ENCODE results near the gene BDKRB2.
"Not testable (repeated sequence)": the region's sequence is repeated elsewhere in the genome, so short reads cannot be mapped to it uniquely, and the experiment has no call there.

The BDKRB2 gene

DNA sequence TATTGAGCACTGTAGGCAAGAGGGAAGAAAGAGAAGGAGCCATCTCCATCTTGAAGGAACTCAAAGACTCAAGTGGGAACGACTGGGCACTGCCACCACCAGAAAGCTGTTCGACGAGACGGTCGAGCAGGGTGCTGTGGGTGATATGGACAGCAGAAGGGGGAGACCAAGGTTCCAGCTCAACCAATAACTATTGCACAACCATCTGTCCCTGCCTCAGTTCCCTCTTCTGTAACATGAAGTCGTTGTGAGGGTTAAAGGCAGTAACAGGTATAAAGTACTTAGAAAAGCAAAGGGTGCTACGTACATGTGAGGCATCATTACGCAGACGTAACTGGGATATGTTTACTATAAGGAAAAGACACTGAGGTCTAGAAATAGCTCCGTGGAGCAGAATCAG, 37.5 kb downstream of the BDKRB2 start:
- TF ChIP-seq EZH2 (IDR thresholded peaks at IDR 0.05): no peak
- no peak for TF ChIP-seq FOXP2 (optimal IDR thresholded peaks at IDR 0.05; ENCODE audit: control extremely low read depth, extremely low read length, insufficient read depth)
- no peak for TF ChIP-seq POLR2AphosphoS5 (IDR thresholded peaks at IDR 0.05; ENCODE audit: borderline replicate concordance, low read depth, low read length)
- H3K36me3 ChIP-seq (ENCODE audit: insufficient read depth, low read length): no peaks in the 10 kb centered on the region
- no peak overlapping the region for H3K27ac ChIP-seq
- no peak overlapping the region for H3K4me3 ChIP-seq
- no peak for DNase-seq (ENCODE audit: low read depth, low spot score)
- no peaks in the 10 kb centered on the region for H3K9me3 ChIP-seq (ENCODE audit: low read depth, low read length)
- no peak overlapping the region for H3K9ac ChIP-seq (ENCODE audit: insufficient read length)

DNA sequence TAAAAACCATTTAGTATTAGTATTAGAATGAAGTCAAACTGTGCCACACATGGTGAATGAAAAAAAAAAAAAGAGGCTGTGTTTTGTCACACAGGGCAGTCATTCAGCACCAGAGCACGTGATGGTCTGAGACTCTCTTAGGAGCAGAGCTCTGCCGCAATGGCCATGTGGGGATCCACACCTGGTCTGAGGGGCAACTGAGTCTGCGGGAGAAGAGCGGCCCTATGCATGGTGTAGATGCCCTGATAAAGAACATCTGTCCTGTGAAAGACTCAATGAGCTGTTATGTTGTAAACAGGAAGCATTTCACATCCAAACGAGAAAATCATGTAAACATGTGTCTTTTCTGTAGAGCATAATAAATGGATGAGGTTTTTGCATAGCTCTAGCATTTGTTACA, 39.1 kb downstream of the BDKRB2 start:
- no peak for DNase-seq (ENCODE audit: low read depth, low spot score)
- no peaks in the 10 kb centered on the region for H3K36me3 ChIP-seq (ENCODE audit: insufficient read depth, low read length)
- H3K4me3 ChIP-seq: no peak overlapping the region
- no peak overlapping the region for H3K27ac ChIP-seq
- no peaks in the 10 kb centered on the region for H3K9me3 ChIP-seq (ENCODE audit: low read depth, low read length)
- TF ChIP-seq POLR2AphosphoS5 (IDR thresholded peaks at IDR 0.05; ENCODE audit: borderline replicate concordance, low read depth, low read length) (no peak), EZH2 (IDR thresholded peaks at IDR 0.05) (no peak), FOXP2 (optimal IDR thresholded peaks at IDR 0.05; ENCODE audit: control extremely low read depth, extremely low read length, insufficient read depth) (no peak)
- no peak overlapping the region for H3K9ac ChIP-seq (ENCODE audit: insufficient read length)

GRCh38 chr14:96245074-96245473, 40.4 kb downstream of the BDKRB2 start:
- not testable (repeated sequence) for H3K27ac ChIP-seq; H3K36me3 ChIP-seq (ENCODE audit: insufficient read depth, low read length); H3K4me3 ChIP-seq; DNase-seq (ENCODE audit: low read depth, low spot score); H3K9ac ChIP-seq (ENCODE audit: insufficient read length); H3K9me3 ChIP-seq (ENCODE audit: low read depth, low read length)

DNA sequence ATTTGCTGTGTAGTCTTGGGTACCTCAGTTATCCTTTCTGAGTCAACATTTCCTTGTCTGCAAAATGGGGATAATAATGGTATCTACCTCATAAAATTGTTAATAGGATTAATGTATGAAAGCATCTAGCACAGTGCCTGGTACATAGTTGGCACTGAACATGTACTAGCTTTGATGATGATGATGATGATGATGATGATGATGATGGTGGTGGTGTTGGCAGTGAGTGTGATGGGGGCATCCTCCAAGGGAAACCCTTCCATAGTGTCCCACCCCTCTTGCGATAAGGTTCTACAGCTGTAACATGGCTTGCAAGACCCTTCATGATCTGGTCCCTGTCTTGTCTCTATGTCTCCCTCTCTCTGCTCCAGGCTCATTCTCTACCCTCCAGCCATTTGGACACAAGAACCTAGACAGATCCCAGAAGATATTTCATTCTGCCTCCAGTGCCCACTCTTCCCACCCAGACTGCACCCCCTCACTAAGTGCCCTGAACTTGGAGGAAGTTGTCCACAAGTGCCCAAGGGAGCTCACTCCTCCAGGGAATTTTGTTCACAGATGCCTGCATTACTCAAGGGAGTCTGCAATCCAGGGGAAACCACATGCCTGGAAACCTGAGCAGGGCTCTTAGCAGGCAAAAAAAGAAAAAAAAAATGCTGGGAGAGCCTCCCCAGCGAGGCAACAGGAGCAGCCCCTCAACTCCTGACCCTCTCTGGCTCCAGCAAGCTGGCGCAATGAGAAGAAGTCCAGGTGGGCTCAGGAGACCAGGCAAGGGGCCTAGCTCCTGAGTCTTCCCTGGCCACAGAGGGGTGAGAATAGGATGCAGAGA, 41.3 kb downstream of the BDKRB2 start:
- Histone ChIP-seq H3K9ac (ENCODE audit: insufficient read length) (no peak overlapping the region), H3K9me3 (ENCODE audit: low read depth, low read length) (no peaks in the 10 kb centered on the region), H3K27ac (no peak overlapping the region), H3K36me3 (ENCODE audit: insufficient read depth, low read length) (no peaks in the 10 kb centered on the region), H3K4me3 (no peak overlapping the region)
- TF ChIP-seq POLR2AphosphoS5 (IDR thresholded peaks at IDR 0.05; ENCODE audit: borderline replicate concordance, low read depth, low read length) (no peak), EZH2 (IDR thresholded peaks at IDR 0.05) (no peak), FOXP2 (optimal IDR thresholded peaks at IDR 0.05; ENCODE audit: control extremely low read depth, extremely low read length, insufficient read depth) (no peak)
- no peak for DNase-seq (ENCODE audit: low read depth, low spot score)

DNA sequence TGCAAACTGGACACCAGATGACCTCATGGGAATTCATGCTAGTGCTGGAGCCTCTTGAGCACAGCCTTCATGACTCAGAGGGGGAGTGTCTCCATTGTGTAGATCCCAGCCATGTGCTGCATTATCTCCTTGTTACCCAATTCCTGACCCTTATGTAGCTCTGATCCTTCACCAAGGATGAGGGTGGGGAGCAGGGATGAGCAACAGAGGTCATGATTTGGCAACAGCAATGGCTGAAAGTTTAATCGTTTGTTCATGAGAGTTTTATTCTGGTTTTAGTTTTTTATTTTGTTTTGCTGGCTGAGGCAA, 41.9 kb downstream of the BDKRB2 start:
- H3K9me3 ChIP-seq (ENCODE audit: low read depth, low read length): no peaks in the 10 kb centered on the region
- TF ChIP-seq POLR2AphosphoS5 (IDR thresholded peaks at IDR 0.05; ENCODE audit: borderline replicate concordance, low read depth, low read length) (no peak), FOXP2 (optimal IDR thresholded peaks at IDR 0.05; ENCODE audit: control extremely low read depth, extremely low read length, insufficient read depth) (no peak)
- H3K4me3 ChIP-seq: no peak overlapping the region
- no peak for DNase-seq (ENCODE audit: low read depth, low spot score)
- no peak overlapping the region for H3K9ac ChIP-seq (ENCODE audit: insufficient read length)
- H3K36me3 ChIP-seq (ENCODE audit: insufficient read depth, low read length): no peaks in the 10 kb centered on the region
- no peak overlapping the region for H3K27ac ChIP-seq

DNA sequence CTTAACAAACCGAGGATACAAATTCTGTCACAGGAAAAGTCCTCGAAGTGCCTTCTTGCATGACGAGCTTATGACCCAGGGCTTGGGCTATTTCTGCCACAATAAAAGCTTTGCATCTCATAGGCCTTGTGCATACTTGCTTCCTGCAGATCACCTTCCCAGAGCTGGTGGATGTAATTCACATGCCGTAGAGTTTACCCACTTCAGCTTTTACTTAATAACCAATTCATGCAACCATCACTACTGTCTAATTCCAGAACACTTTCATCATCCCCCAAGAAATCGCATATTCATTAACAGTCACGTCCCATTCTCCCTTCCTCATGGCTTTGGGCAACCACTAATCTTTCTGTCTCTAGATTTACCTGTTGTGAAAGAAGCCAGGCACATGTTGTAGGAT, 42.4 kb downstream of the BDKRB2 start:
- no peak for TF ChIP-seq FOXP2 (optimal IDR thresholded peaks at IDR 0.05; ENCODE audit: control extremely low read depth, extremely low read length, insufficient read depth)
- TF ChIP-seq EZH2 (IDR thresholded peaks at IDR 0.05): no peak
- no peak for TF ChIP-seq POLR2AphosphoS5 (IDR thresholded peaks at IDR 0.05; ENCODE audit: borderline replicate concordance, low read depth, low read length)
- no peak for DNase-seq (ENCODE audit: low read depth, low spot score)
- Histone ChIP-seq H3K4me3 (no peak overlapping the region), H3K36me3 (ENCODE audit: insufficient read depth, low read length) (no peaks in the 10 kb centered on the region), H3K27ac (no peak overlapping the region), H3K9ac (ENCODE audit: insufficient read length) (no peak overlapping the region), H3K9me3 (ENCODE audit: low read depth, low read length) (no peaks in the 10 kb centered on the region)

DNA sequence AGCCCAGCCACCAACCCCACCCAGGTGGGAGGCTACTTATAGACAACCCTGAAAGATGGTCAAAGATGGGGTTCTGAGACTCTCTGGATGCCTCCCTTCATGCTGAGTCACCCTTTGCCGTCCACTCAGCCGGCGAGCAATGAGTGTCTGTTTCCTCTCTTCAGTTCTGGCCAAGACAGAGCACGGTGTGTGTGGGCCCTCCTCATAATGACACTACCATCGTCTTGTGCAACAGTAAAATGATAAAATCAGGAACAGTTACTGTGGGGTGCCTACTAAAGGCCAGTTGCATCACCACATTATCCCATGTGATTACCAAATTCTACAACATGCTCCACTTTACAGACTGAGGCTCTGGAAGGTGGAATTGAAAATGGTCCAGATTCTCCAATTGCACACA, 44.4 kb downstream of the BDKRB2 start:
- Histone ChIP-seq H3K36me3 (ENCODE audit: insufficient read depth, low read length) (no peaks in the 10 kb centered on the region), H3K9ac (ENCODE audit: insufficient read length) (no peak overlapping the region), H3K27ac (no peak overlapping the region), H3K4me3 (no peak overlapping the region), H3K9me3 (ENCODE audit: low read depth, low read length) (no peaks in the 10 kb centered on the region)
- DNase-seq (ENCODE audit: low read depth, low spot score): no peak
- no peak for TF ChIP-seq POLR2AphosphoS5 (IDR thresholded peaks at IDR 0.05; ENCODE audit: borderline replicate concordance, low read depth, low read length)
- TF ChIP-seq FOXP2 (optimal IDR thresholded peaks at IDR 0.05; ENCODE audit: control extremely low read depth, extremely low read length, insufficient read depth): no peak
- TF ChIP-seq EZH2 (IDR thresholded peaks at IDR 0.05): no peak

DNA sequence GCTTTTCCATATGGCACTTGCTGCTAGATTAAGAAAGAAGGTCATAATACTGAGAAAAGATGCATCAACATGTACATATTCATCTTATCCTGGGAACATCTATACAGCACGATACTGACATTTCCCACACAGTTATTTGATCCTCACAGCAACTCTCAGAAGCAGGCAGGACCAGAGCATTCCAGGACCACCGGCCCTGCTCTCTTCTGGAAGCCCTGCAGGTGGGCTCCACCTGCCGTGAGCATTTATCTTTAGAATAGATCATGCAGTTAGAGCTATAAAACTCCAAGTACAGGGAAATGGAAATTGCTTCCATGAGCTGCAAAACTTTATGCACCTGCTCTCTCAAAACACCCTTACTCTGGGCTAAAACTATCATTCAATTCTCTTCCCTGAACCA, 45.8 kb downstream of the BDKRB2 start:
- Histone ChIP-seq H3K36me3 (ENCODE audit: insufficient read depth, low read length) (no peaks in the 10 kb centered on the region), H3K4me3 (no peak overlapping the region), H3K9me3 (ENCODE audit: low read depth, low read length) (no peaks in the 10 kb centered on the region), H3K9ac (ENCODE audit: insufficient read length) (no peak overlapping the region), H3K27ac (no peak overlapping the region)
- no peak for DNase-seq (ENCODE audit: low read depth, low spot score)
- TF ChIP-seq EZH2 (IDR thresholded peaks at IDR 0.05) (no peak), POLR2AphosphoS5 (IDR thresholded peaks at IDR 0.05; ENCODE audit: borderline replicate concordance, low read depth, low read length) (no peak), FOXP2 (optimal IDR thresholded peaks at IDR 0.05; ENCODE audit: control extremely low read depth, extremely low read length, insufficient read depth) (no peak)

GRCh38 chr14:96251656-96252155, 47.1 kb downstream of the BDKRB2 start:
- Histone ChIP-seq H3K9ac (ENCODE audit: insufficient read length) (no peak overlapping the region), H3K27ac (no peak overlapping the region), H3K36me3 (ENCODE audit: insufficient read depth, low read length) (no peaks in the 10 kb centered on the region), H3K9me3 (ENCODE audit: low read depth, low read length) (no peaks in the 10 kb centered on the region), H3K4me3 (no peak overlapping the region)
- DNase-seq (ENCODE audit: low read depth, low spot score): no peak
- TF ChIP-seq POLR2AphosphoS5 (IDR thresholded peaks at IDR 0.05; ENCODE audit: borderline replicate concordance, low read depth, low read length) (no peak), FOXP2 (optimal IDR thresholded peaks at IDR 0.05; ENCODE audit: control extremely low read depth, extremely low read length, insufficient read depth) (no peak), EZH2 (IDR thresholded peaks at IDR 0.05) (no peak)
